GM11168 (cell line): ENCODE data around the gene SLC2A4RG.
"Not testable (repeated sequence)": the region's sequence is repeated elsewhere in the genome, so short reads cannot be mapped to it uniquely, and the experiment has no call there.

Experiments
- in situ Hi-C: fragments of 300-500 bp; cut with MboI; formaldehyde crosslinking; loops from one replicate; pipeline ENCODE4 v1.12.0; 2022; ENCODE audit warnings: low sequenced_read_pairs; ENCODE audit not compliant: unreplicated experiment

SLC2A4RG gene

DNA sequence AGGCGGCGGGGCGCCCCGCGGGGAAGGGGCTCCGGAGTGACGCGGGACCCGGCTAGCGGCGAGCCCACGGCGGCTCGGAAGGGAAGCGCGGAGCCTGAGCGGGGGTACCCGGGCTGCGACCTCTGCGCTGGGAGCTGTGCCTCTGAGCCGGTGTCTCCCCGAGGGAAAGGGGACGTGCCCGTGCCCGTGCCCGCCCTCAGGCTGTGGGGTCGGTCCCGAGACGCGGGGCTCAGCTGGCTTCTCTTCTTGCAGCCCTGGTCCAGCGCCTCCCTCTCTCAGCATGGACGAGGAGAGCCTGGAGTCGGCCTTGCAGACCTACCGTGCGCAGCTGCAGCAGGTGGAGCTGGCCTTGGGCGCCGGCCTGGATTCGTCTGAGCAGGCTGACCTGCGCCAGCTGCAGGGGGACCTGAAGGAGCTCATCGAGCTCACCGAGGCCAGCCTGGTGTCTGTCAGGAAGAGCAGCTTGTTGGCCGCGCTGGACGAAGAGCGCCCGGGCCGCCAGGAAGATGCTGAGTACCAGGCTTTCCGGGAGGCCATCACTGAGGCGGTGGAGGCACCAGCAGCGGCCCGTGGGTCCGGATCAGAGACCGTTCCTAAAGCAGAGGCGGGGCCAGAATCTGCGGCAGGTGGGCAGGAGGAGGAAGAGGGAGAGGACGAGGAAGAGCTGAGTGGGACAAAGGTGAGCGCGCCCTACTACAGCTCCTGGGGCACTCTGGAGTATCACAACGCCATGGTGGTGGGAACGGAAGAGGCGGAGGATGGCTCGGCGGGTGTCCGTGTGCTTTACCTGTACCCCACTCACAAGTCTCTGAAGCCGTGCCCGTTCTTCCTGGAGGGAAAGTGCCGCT, 31.1 kb upstream of the SLC2A4RG start:
- in situ Hi-C loops = loop anchor here (10.0 kb wide), 1 partner anchor 256 kb away; the partner anchor contains the start of gene ZNF512B

GRCh38 chr20:63709149-63709527, 30.4 kb upstream of the SLC2A4RG start:
- in situ Hi-C loops = loop anchor here (10.0 kb wide), 1 partner anchor 256 kb away; the partner anchor contains the start of gene ZNF512B

DNA sequence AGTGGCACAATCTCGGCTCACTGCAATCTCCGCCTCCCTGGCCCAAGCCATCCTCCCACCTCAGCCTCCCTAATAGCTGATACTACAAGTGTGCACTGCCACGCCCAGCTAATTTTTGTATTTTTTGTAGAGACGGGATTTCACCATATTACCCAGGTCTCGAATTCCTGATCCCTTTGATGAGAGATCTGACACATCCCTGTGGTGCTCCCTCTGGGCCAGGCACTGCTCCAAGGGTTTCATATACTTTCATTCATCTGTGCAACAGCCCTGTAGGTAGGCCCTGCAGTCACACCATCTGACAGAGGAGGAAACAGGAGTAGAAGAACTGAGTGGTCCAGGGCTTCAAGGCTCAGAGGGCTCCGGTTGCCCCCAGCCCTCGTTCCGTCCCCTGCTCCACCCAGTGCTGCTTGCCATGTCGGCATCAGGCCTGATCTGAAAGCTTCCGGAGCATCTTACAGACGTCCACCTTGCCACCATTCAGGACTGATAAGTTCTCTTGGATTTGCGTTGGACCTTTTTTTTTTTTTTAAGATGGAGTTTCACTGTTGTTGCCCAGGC, 28.4 kb upstream of the SLC2A4RG start:
- in situ Hi-C loops = no loop called here

DNA sequence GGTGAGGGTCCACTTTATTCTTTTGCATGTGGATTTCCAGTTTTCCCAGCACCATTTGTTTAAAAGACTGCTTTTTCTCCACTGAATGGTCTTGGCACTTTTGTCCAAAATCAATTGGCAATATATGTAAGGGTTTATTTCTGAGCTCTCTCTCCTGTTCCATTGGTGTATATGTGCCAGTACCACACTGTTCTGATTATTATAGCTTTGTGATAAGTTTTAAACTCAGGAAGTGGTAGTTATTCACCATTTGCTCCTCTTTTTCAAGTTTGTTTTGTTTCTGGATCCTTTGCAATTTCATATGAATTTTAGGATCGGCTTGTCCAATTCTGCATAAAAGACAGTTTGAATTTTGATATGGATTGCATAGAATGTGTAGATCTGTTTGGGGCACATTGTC, 27.4 kb upstream of the SLC2A4RG start:
- in situ Hi-C loops = no loop called here

DNA sequence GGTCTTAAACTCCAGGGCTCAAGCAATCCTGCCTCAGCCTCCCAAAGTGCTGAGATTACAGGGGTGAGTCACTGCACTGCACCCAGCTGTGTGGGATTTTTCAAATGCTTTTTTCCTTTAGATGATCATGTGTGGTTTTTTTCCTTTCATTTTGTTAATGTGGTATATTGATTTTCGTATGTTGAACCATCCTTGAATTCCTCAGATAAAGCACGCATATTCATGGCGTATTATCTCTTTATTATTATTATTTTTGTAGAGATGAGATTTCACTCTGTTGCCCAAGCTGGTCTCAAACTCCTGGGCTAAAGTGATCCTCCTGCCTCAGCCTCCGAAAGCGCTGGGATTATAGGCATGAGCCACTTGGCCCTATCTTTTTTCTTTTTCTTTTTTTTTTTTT, 24.7 kb upstream of the SLC2A4RG start:
- in situ Hi-C loops = no loop called here

DNA sequence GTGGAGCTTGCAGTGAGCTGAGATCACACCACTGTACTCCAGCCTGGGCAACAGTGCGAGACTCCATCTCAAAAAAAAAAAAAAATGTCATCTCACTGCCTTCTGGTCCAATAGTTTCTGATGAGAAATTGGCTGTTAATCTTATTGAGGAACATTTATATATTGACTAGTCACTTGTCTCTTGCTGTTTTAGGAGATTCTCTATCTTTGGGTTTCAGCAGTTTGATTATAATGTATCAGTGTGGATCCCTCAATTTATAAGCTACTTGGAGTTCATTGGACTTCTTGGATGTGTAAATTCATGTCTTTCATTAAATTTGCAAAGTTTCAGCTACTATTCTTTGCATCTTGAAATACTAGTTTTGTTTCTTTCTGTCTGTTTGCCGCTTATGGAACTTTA, 20.6 kb upstream of the SLC2A4RG start:
- in situ Hi-C loops = no loop called here

- in situ Hi-C loops = not testable (repeated sequence)
Measured at GRCh38 chr20:63722967-63723622, 16.5 kb upstream of the SLC2A4RG start.

GRCh38 chr20:63730189-63730733, 9.3 kb upstream of the SLC2A4RG start:
- in situ Hi-C loops = not testable (repeated sequence)

GRCh38 chr20:63731410-63731809, 8.2 kb upstream of the SLC2A4RG start:
- in situ Hi-C loops = no loop called here

- in situ Hi-C loops = no loop called here
Measured at GRCh38 chr20:63732118-63733095, 7.2 kb upstream of the SLC2A4RG start.

DNA sequence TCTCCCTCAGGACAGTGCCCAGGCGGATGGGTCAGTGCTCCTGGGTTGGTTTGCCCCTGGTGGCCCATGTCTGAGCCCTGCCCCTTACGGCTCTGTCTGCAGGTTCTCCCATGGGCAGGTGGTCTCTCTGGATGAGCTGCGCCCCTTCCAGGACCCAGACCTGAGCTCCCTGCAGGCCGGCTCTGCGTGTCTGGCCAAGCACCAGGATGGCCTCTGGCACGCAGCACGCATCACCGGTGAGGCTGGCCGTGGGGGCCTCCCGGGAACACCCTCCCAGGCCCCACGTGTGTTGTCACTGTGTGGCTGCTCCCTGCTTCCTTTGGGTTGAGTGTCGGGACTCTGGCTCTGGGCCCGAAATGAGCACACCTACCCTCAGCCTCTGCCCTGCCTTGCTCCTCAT, 6.5 kb upstream of the SLC2A4RG start:
- in situ Hi-C loops = no loop called here

- in situ Hi-C loops = no loop called here
Measured at GRCh38 chr20:63733579-63734081, 5.9 kb upstream of the SLC2A4RG start.

GRCh38 chr20:63734111-63734945, 5.2 kb upstream of the SLC2A4RG start:
- in situ Hi-C loops = no loop called here

- in situ Hi-C loops = no loop called here
Measured at GRCh38 chr20:63734946-63735858, 4.4 kb upstream of the SLC2A4RG start.

DNA sequence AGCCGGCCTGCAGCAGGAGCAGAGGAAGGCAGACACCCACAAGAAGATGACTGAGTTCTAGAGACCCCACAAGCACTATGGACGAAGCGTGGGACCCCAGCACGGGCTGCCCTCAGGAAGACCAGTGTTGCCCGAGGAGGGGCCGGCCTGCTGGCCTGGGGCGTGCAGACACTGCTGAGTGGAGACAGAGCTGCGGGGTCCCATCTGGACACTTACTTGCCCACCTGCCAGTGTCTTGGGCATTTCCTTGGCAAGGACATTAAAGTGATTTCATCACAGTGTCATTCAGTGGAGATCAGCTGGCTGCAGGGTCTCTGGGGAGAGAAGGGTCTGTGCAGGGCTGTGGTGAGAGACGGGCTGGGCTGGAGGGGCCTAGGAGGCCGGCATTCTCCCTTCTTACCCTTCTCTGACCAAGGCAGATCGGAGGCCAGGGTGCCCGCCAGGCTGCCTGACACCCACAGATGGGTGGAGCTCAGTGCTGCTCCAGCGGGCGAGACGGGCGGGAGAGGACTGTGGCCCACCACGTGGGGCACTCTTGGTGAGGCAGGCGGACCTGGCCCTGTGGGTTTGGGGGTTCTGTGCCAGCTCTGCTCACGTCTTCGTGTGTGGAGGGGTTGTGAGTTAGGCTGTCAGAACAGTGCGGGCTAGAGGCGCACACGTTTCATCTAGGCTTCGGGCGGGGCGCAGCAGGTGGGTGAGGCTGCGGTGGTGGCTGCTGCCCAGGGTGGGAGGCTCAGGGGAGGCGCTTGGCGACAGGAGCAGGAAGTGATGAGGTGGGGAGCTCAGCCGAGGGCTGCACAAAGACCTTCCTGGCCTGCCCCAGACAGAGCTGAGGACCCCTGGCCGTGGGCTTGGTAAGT, 3.5 kb upstream of the SLC2A4RG start, which contains the start of gene LIME1:
LIME1 (plus strand) TSS at position 806 of the 860 bp plus-strand sequence. CDS start 886 bp downstream, outside the sequence.
- in situ Hi-C loops = no loop called here

DNA sequence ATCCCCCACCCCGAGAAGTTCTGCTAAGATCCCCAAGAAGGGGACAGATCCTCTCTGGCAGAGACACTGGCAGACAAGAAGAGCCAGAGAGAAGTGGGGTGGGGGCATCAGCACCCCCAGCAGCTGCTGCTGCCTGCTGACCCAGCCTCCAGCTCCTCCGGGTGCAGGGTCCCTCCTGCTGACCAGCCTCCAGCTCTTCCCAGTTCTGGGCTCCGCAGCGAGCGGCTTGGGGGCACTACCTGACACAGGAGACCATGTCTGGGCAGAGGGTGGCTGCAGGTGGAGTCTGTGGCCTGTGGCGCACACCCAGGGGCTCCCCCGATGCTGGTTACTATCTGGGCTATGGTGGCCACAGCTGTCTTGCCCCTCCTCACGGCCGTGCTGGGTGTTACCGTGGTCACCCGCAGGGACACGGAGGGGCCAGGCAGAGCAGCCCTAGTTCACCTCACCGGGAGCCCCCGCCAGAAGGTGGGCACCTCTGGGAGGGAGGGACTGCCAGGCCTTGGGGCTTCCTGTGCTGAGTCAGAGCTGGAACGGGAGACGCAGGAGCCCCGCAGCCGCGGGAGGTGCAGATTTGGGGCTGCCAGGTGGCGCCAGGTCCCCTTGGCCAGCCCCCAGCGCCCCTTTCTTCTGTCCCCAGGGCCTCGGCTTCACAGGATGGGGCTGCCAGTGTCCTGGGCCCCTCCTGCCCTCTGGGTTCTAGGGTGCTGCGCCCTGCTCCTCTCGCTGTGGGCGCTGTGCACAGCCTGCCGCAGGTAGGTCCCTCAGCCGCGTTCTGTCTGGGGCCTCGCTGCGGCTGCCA, 2.5 kb upstream of the SLC2A4RG start:
- in situ Hi-C loops = no loop called here
